ENCODE data around the gene WNT7B.

WNT7B gene

GRCh38 chr22:45958971-45959370 is 18.0 kb downstream of the WNT7B start:
- Histone ChIP-seq H3K4me2 (ENCODE audit: low read length, poor library complexity, severe bottlenecking) (no peak overlapping the region), H4K8ac (ENCODE audit: low read length) (no peak overlapping the region), H3K27me3 (ENCODE audit: control insufficient read depth in 1 of 2, insufficient read depth in 1 of 2, low read length in 2 of 2) (peaks cover 0 to 89% of the 10 kb centered on the region in 2 experiments), H3K9ac (ENCODE audit: low read length) (no peak overlapping the region), H3K79me1 (replicated peaks; ENCODE audit: low read length, poor library complexity, severe bottlenecking) (peaks cover 17% of the 10 kb centered on the region), H3K9me3 (ENCODE audit: control insufficient read depth, low read length) (peaks cover under 1% of the 10 kb centered on the region), H2AFZ (ENCODE audit: low read depth, low read length) (no peak overlapping the region), H3K18ac (ENCODE audit: low read depth in 1 of 2, low read length in 2 of 2) (no peak overlapping the region), H2AK5ac (ENCODE audit: low read length, severe bottlenecking) (no peak overlapping the region), H2BK5ac (ENCODE audit: low read depth, low read length, poor library complexity, severe bottlenecking) (no peak overlapping the region), H3K36me3 (ENCODE audit: control insufficient read depth in 1 of 2, insufficient read depth in 2 of 2, low read depth in 1 of 2, low read length in 2 of 2) (peaks cover 0 to 33% of the 10 kb centered on the region in 2 experiments), H3K4ac (ENCODE audit: low read depth in 1 of 2, low read length in 2 of 2) (no peak overlapping the region), H3K4me3 (ENCODE audit: insufficient read depth in 1 of 2, low read depth in 1 of 2, low read length in 2 of 2) (no peak overlapping the region), H3K14ac (ENCODE audit: low read length in 2 of 2) (no peak overlapping the region), H2BK15ac (ENCODE audit: low read depth, poor library complexity, severe bottlenecking) (no peak overlapping the region), H3K23ac (ENCODE audit: low read length in 2 of 2) (no peak overlapping the region), H3K27ac (ENCODE audit: low read length, poor library complexity, severe bottlenecking) (no peak overlapping the region), H2BK12ac (ENCODE audit: low read length in 2 of 2) (no peak overlapping the region), H2BK120ac (ENCODE audit: low read depth, low read length) (no peak overlapping the region), H3K4me1 (ENCODE audit: control insufficient read depth, insufficient read depth, low read depth, low read length) (peaks cover 47% of the 10 kb centered on the region), H4K91ac (ENCODE audit: low read length) (no peak overlapping the region)
- DNase-seq = no peak
- 88% methylated on average over 12 of the region's 16 CpGs for WGBS

- DNase-seq = no peak
- Histone ChIP-seq H3K9ac (ENCODE audit: low read length) (no peak overlapping the region), H3K18ac (ENCODE audit: low read depth in 1 of 2, low read length in 2 of 2) (no peak overlapping the region), H3K79me1 (replicated peaks; ENCODE audit: low read length, poor library complexity, severe bottlenecking) (peaks cover 17% of the 10 kb centered on the region), H3K27ac (ENCODE audit: low read length, poor library complexity, severe bottlenecking) (no peak overlapping the region), H3K27me3 (ENCODE audit: control insufficient read depth in 1 of 2, insufficient read depth in 1 of 2, low read length in 2 of 2) (peaks cover 0 to 89% of the 10 kb centered on the region in 2 experiments), H3K4me1 (ENCODE audit: control insufficient read depth, insufficient read depth, low read depth, low read length) (peaks cover 42% of the 10 kb centered on the region), H3K4me3 (ENCODE audit: insufficient read depth in 1 of 2, low read depth in 1 of 2, low read length in 2 of 2) (no peak overlapping the region), H3K9me3 (ENCODE audit: control insufficient read depth, low read length) (peaks cover 3% of the 10 kb centered on the region), H3K4ac (ENCODE audit: low read depth in 1 of 2, low read length in 2 of 2) (no peak overlapping the region), H2AK5ac (ENCODE audit: low read length, severe bottlenecking) (no peak overlapping the region), H3K36me3 (ENCODE audit: control insufficient read depth in 1 of 2, insufficient read depth in 2 of 2, low read depth in 1 of 2, low read length in 2 of 2) (peaks cover 0 to 36% of the 10 kb centered on the region in 2 experiments), H2BK5ac (ENCODE audit: low read depth, low read length, poor library complexity, severe bottlenecking) (no peak overlapping the region), H3K4me2 (ENCODE audit: low read length, poor library complexity, severe bottlenecking) (no peak overlapping the region), H2BK120ac (ENCODE audit: low read depth, low read length) (no peak overlapping the region), H2BK12ac (ENCODE audit: low read length in 2 of 2) (no peak overlapping the region), H4K8ac (ENCODE audit: low read length) (no peak overlapping the region), H2AFZ (ENCODE audit: low read depth, low read length) (no peak overlapping the region), H2BK15ac (ENCODE audit: low read depth, poor library complexity, severe bottlenecking) (no peak overlapping the region), H4K91ac (ENCODE audit: low read length) (no peak overlapping the region), H3K14ac (ENCODE audit: low read length in 2 of 2) (no peak overlapping the region), H3K23ac (ENCODE audit: low read length in 2 of 2) (no peak overlapping the region)
- WGBS = 91% methylated on average over 9 of the region's 10 CpGs
Observed at GRCh38 chr22:45957826-45958225, 19.1 kb downstream of the WNT7B start.

GRCh38 chr22:45953178-45953577 is 23.8 kb downstream of the WNT7B start:
- Histone ChIP-seq H3K27me3 (ENCODE audit: control insufficient read depth in 1 of 2, insufficient read depth in 1 of 2, low read length in 2 of 2) (peaks cover 0 to 85% of the 10 kb centered on the region in 2 experiments), H3K18ac (ENCODE audit: low read depth in 1 of 2, low read length in 2 of 2) (no peak overlapping the region), H2AFZ (ENCODE audit: low read depth, low read length) (no peak overlapping the region), H3K23ac (ENCODE audit: low read length in 2 of 2) (no peak overlapping the region), H3K9me3 (ENCODE audit: control insufficient read depth, low read length) (peaks cover 3% of the 10 kb centered on the region), H3K36me3 (ENCODE audit: control insufficient read depth in 1 of 2, insufficient read depth in 2 of 2, low read depth in 1 of 2, low read length in 2 of 2) (peaks cover 0 to 35% of the 10 kb centered on the region in 2 experiments), H3K4ac (ENCODE audit: low read depth in 1 of 2, low read length in 2 of 2) (no peak overlapping the region), H4K91ac (ENCODE audit: low read length) (no peak overlapping the region), H3K4me3 (ENCODE audit: insufficient read depth in 1 of 2, low read depth in 1 of 2, low read length in 2 of 2) (no peak overlapping the region), H3K4me2 (ENCODE audit: low read length, poor library complexity, severe bottlenecking) (no peak overlapping the region), H3K4me1 (ENCODE audit: control insufficient read depth, insufficient read depth, low read depth, low read length) (peaks cover 34% of the 10 kb centered on the region), H2BK5ac (ENCODE audit: low read depth, low read length, poor library complexity, severe bottlenecking) (no peak overlapping the region), H2BK120ac (ENCODE audit: low read depth, low read length) (no peak overlapping the region), H2BK12ac (ENCODE audit: low read length in 2 of 2) (no peak overlapping the region), H2AK5ac (ENCODE audit: low read length, severe bottlenecking) (no peak overlapping the region), H4K8ac (ENCODE audit: low read length) (no peak overlapping the region), H3K9ac (ENCODE audit: low read length) (no peak overlapping the region), H2BK15ac (ENCODE audit: low read depth, poor library complexity, severe bottlenecking) (no peak overlapping the region), H3K79me1 (replicated peaks; ENCODE audit: low read length, poor library complexity, severe bottlenecking) (peaks cover 25% of the 10 kb centered on the region), H3K27ac (ENCODE audit: low read length, poor library complexity, severe bottlenecking) (no peak overlapping the region), H3K14ac (ENCODE audit: low read length in 2 of 2) (peak overlapping the region in 1 of 2 experiments; percentile 5)
- WGBS = 92% methylated on average over 13 of the region's 18 CpGs
- no peak for DNase-seq

- H3K36me3 ChIP-seq (ENCODE audit: control insufficient read depth in 1 of 2, insufficient read depth in 2 of 2, low read depth in 1 of 2, low read length in 2 of 2) = peaks cover 0 to 35% of the 10 kb centered on the region in 2 experiments
- no peak overlapping the region for H2BK120ac ChIP-seq (ENCODE audit: low read depth, low read length)
- H3K18ac ChIP-seq (ENCODE audit: low read depth in 1 of 2, low read length in 2 of 2) = no peak overlapping the region
- H4K8ac ChIP-seq (ENCODE audit: low read length) = no peak overlapping the region
- WGBS = 90% methylated on average over 12 of the region's 12 CpGs
- H3K79me1 ChIP-seq (replicated peaks; ENCODE audit: low read length, poor library complexity, severe bottlenecking) = peaks cover 27% of the 10 kb centered on the region
- no peak overlapping the region for H3K27ac ChIP-seq (ENCODE audit: low read length, poor library complexity, severe bottlenecking)
- H3K4ac ChIP-seq (ENCODE audit: low read depth in 1 of 2, low read length in 2 of 2) = no peak overlapping the region
- no peak for DNase-seq
- no peak overlapping the region for H3K14ac ChIP-seq (ENCODE audit: low read length in 2 of 2)
- peaks cover 0 to 85% of the 10 kb centered on the region in 2 experiments for H3K27me3 ChIP-seq (ENCODE audit: control insufficient read depth in 1 of 2, insufficient read depth in 1 of 2, low read length in 2 of 2)
- no peak overlapping the region for H4K91ac ChIP-seq (ENCODE audit: low read length)
- H3K23ac ChIP-seq (ENCODE audit: low read length in 2 of 2) = no peak overlapping the region
- no peak overlapping the region for H2BK5ac ChIP-seq (ENCODE audit: low read depth, low read length, poor library complexity, severe bottlenecking)
- H2BK15ac ChIP-seq (ENCODE audit: low read depth, poor library complexity, severe bottlenecking) = no peak overlapping the region
- peaks cover 32% of the 10 kb centered on the region for H3K4me1 ChIP-seq (ENCODE audit: control insufficient read depth, insufficient read depth, low read depth, low read length)
- H3K4me3 ChIP-seq (ENCODE audit: insufficient read depth in 1 of 2, low read depth in 1 of 2, low read length in 2 of 2) = no peak overlapping the region
- no peak overlapping the region for H3K4me2 ChIP-seq (ENCODE audit: low read length, poor library complexity, severe bottlenecking)
- peaks cover 3% of the 10 kb centered on the region for H3K9me3 ChIP-seq (ENCODE audit: control insufficient read depth, low read length)
- H2BK12ac ChIP-seq (ENCODE audit: low read length in 2 of 2) = no peak overlapping the region
- no peak overlapping the region for H3K9ac ChIP-seq (ENCODE audit: low read length)
- H2AFZ ChIP-seq (ENCODE audit: low read depth, low read length) = no peak overlapping the region
- no peak overlapping the region for H2AK5ac ChIP-seq (ENCODE audit: low read length, severe bottlenecking)
Observed at GRCh38 chr22:45952553-45952952, 24.4 kb downstream of the WNT7B start.
